HEK293 (cell line): ENCODE results near the gene ERRFI1.

Source experiments
- CTCF ChIA-PET: fragments of 350-600 bp; formaldehyde crosslinking; extraction: SDS; loops from one replicate; lab custom pipeline; 2021; ENCODE audit warnings: antibody characterized with exemption; lab: Yijun Ruan, JAX
- POLR2A ChIA-PET: fragments of 300-600 bp; formaldehyde crosslinking; extraction: SDS; loops from one replicate; lab custom pipeline; 2020; ENCODE audit warnings: antibody characterized with exemption, inconsistent platforms; lab: Yijun Ruan, JAX
- H3K27ac ChIP-seq: fragments of 200-500 bp; sonication (Bioruptor generic); 2 replicates; pipeline ENCODE4 v1.5.1; 2014; ENCODE audit warnings: low read depth, low read length, control low read depth, inconsistent platforms; ENCODE audit errors: extremely low read depth
- H3K36me3 ChIP-seq, 2 experiments: fragments of 200-500 bp in 1 of 2; sonication (Bioruptor generic) in 1 of 2; 1 replicate in 1 of 2; 2 replicates in 1 of 2; pipeline ENCODE4 v1.5.1; 2014 to 2017; ENCODE audit warnings: inconsistent platforms in 2 of 2, low read length in 2 of 2; ENCODE audit not compliant: control insufficient read depth in 2 of 2, insufficient read depth in 1 of 2
- H3K4me1 ChIP-seq: fragments of 200-500 bp; sonication (Bioruptor generic); 2 replicates; pipeline ENCODE4 v1.5.1; 2014; ENCODE audit warnings: mild to moderate bottlenecking, low read length, inconsistent platforms; ENCODE audit not compliant: control insufficient read depth, insufficient read depth
- H3K4me3 ChIP-seq: 2 replicates; pipeline ENCODE4 v1.5.1; 2011; ENCODE audit warnings: low read depth, mild to moderate bottlenecking, control low read depth, low read length, moderate library complexity
- H3K9me3 ChIP-seq: fragments of 200-500 bp; sonication (Bioruptor generic); 2 replicates; pipeline ENCODE4 v1.5.1; 2014; ENCODE audit warnings: low read depth, low read length, inconsistent platforms; ENCODE audit not compliant: control insufficient read depth, insufficient read depth
- BCL11B ChIP-seq: fragments of 450-650 bp; formaldehyde crosslinking; IDR thresholded peaks from 2 replicates; pipeline ENCODE4 v1.5.1; 2016; ENCODE audit warnings: low read depth, missing biosample characterization, missing genetic modification characterization
- FEZF1 ChIP-seq: fragments of 450-650 bp; formaldehyde crosslinking; IDR thresholded peaks from 2 replicates; pipeline ENCODE4 v1.5.1; 2016; ENCODE audit warnings: missing biosample characterization, missing genetic modification characterization
- SETDB1 ChIP-seq: IDR thresholded peaks from one replicate; pipeline ENCODE4 v1.6.1; 2017; ENCODE audit warnings: mild to moderate bottlenecking, low read length, moderate library complexity, mixed read lengths; ENCODE audit not compliant: insufficient read length
- ZNF174 ChIP-seq: fragments of 450-650 bp; formaldehyde crosslinking; IDR thresholded peaks from 2 replicates; pipeline ENCODE4 v1.5.0; 2017; ENCODE audit warnings: missing biosample characterization, mild to moderate bottlenecking, missing genetic modification characterization
- ZNF19 ChIP-seq: fragments of 450-650 bp; formaldehyde crosslinking; IDR thresholded peaks from 2 replicates; pipeline ENCODE4; 2016; ENCODE audit warnings: missing biosample characterization, missing genetic modification characterization, low read depth
- ZNF223 ChIP-seq: fragments of 450-650 bp; formaldehyde crosslinking; IDR thresholded peaks from 2 replicates; pipeline ENCODE4 v1.5.1; 2016; ENCODE audit warnings: missing biosample characterization, missing genetic modification characterization
- ZNF324 ChIP-seq: fragments of 450-650 bp; formaldehyde crosslinking; IDR thresholded peaks from 2 replicates; pipeline ENCODE4 v1.5.1; 2016; ENCODE audit warnings: missing biosample characterization, missing genetic modification characterization
- ZNF501 ChIP-seq: fragments of 450-650 bp; formaldehyde crosslinking; IDR thresholded peaks from 2 replicates; pipeline ENCODE4 v1.5.1; 2016; ENCODE audit warnings: missing biosample characterization, missing genetic modification characterization
- ZNF561 ChIP-seq: fragments of 450-650 bp; IDR thresholded peaks from 2 replicates; pipeline ENCODE4 v1.5.1; 2018; ENCODE audit warnings: missing biosample characterization, missing genetic modification characterization, borderline replicate concordance
- ZNF624 ChIP-seq: fragments of 450-650 bp; formaldehyde crosslinking; IDR thresholded peaks from 2 replicates; pipeline ENCODE4 v1.5.1; 2017; ENCODE audit warnings: missing biosample characterization, missing genetic modification characterization
- ZNF670 ChIP-seq: fragments of 450-650 bp; formaldehyde crosslinking; IDR thresholded peaks from 2 replicates; pipeline ENCODE4 v1.5.1; 2016; ENCODE audit warnings: missing biosample characterization, missing genetic modification characterization, low read depth
- ZNF707 ChIP-seq: fragments of 450-650 bp; formaldehyde crosslinking; IDR thresholded peaks from 2 replicates; pipeline ENCODE4 v1.5.1; 2016; ENCODE audit warnings: missing biosample characterization, missing genetic modification characterization
- ZNF785 ChIP-seq: fragments of 450-650 bp; formaldehyde crosslinking; IDR thresholded peaks from 2 replicates; pipeline ENCODE4 v1.5.1; 2016; ENCODE audit warnings: missing biosample characterization, missing genetic modification characterization
- TF ChIP-seq, protein P1 (sequence below): fragments of 450-650 bp; formaldehyde crosslinking; conservative IDR thresholded peaks from 2 replicates; pipeline ENCODE4 v1.5.1; 2016; ENCODE audit warnings: low read depth, missing biosample characterization, missing genetic modification characterization
- TF ChIP-seq, protein P2 (sequence below): fragments of 450-650 bp; formaldehyde crosslinking; IDR thresholded peaks from 2 replicates; pipeline ENCODE4 v1.5.1; 2017; ENCODE audit warnings: missing biosample characterization, missing genetic modification characterization
- TF ChIP-seq, protein P3 (sequence below): fragments of 450-650 bp; formaldehyde crosslinking; conservative IDR thresholded peaks from 2 replicates; pipeline ENCODE4 v1.5.1; 2016; ENCODE audit warnings: low read depth, missing biosample characterization, missing genetic modification characterization
- TF ChIP-seq, protein P4 (sequence below): fragments of 450-650 bp; formaldehyde crosslinking; IDR thresholded peaks from 2 replicates; pipeline ENCODE4 v1.5.1; 2017; ENCODE audit warnings: missing biosample characterization, missing genetic modification characterization
- TF ChIP-seq, protein P5 (sequence below): fragments of 450-650 bp; formaldehyde crosslinking; IDR thresholded peaks from 2 replicates; pipeline ENCODE4 v1.5.1; 2016; ENCODE audit warnings: missing biosample characterization, missing genetic modification characterization, borderline replicate concordance

The ERRFI1 gene

DNA sequence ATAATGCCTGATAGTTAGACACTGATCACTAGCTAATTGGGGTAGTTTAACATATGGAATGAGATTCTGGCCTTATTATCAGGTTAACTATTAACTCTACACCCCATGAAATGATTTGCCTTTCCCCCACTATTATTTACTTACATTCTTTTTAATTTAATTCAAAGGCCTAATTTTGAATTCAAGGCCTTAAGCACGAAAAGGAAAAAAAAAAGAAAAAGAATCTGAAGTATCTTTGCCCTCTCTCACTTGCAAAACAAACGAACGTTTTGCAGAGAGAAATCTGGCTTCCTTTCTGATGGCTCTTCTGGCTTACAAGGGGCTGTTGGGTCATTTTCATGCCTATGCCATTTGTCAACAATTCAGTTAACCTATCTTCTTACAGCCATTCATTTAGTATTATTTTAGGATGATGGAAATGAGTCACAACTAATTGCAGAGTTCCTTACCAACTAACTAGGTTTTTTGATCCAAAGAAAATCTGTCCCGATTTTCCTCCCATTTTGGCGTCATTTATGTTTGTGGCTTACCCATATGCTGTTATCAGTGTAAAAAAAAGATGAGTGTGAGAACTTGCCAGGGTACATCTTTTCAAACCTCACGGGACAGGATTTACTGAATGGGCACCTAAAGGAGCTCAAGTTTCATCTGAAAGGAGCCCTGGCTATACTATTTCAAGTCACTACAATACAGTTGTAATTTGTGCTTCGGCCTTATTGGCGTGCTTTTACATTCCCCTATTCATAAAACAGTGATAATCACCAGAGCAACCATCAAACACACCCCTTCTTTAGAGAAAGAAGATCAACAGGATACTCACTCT is 1.9 kb upstream of the ERRFI1 start:
- no peak overlapping the region for H3K27ac ChIP-seq
- TF ChIP-seq ZNF19 = no peak
- TF ChIP-seq BCL11B (tag by site-specific recombination) = no peak
- no peak for TF ChIP-seq ZNF223 (tag by site-specific recombination)
- TF ChIP-seq ZNF707 (tag by site-specific recombination) = no peak
- no peak for TF ChIP-seq ZNF785
- TF ChIP-seq, protein P1, sequence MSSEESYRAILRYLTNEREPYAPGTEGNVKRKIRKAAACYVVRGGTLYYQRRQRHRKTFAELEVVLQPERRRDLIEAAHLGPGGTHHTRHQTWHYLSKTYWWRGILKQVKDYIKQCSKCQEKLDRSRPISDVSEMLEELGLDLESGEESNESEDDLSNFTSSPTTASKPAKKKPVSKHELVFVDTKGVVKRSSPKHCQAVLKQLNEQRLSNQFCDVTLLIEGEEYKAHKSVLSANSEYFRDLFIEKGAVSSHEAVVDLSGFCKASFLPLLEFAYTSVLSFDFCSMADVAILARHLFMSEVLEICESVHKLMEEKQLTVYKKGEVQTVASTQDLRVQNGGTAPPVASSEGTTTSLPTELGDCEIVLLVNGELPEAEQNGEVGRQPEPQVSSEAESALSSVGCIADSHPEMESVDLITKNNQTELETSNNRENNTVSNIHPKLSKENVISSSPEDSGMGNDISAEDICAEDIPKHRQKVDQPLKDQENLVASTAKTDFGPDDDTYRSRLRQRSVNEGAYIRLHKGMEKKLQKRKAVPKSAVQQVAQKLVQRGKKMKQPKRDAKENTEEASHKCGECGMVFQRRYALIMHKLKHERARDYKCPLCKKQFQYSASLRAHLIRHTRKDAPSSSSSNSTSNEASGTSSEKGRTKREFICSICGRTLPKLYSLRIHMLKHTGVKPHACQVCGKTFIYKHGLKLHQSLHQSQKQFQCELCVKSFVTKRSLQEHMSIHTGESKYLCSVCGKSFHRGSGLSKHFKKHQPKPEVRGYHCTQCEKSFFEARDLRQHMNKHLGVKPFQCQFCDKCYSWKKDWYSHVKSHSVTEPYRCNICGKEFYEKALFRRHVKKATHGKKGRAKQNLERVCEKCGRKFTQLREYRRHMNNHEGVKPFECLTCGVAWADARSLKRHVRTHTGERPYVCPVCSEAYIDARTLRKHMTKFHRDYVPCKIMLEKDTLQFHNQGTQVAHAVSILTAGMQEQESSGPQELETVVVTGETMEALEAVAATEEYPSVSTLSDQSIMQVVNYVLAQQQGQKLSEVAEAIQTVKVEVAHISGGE (tag by site-specific recombination) = no peak
- TF ChIP-seq, protein P2, sequence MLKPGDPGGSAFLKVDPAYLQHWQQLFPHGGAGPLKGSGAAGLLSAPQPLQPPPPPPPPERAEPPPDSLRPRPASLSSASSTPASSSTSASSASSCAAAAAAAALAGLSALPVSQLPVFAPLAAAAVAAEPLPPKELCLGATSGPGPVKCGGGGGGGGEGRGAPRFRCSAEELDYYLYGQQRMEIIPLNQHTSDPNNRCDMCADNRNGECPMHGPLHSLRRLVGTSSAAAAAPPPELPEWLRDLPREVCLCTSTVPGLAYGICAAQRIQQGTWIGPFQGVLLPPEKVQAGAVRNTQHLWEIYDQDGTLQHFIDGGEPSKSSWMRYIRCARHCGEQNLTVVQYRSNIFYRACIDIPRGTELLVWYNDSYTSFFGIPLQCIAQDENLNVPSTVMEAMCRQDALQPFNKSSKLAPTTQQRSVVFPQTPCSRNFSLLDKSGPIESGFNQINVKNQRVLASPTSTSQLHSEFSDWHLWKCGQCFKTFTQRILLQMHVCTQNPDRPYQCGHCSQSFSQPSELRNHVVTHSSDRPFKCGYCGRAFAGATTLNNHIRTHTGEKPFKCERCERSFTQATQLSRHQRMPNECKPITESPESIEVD = peak; percentile 81
- no peak for TF ChIP-seq ZNF324 (tag by site-specific recombination)
- no peak for TF ChIP-seq ZNF561
- TF ChIP-seq, protein P3, sequence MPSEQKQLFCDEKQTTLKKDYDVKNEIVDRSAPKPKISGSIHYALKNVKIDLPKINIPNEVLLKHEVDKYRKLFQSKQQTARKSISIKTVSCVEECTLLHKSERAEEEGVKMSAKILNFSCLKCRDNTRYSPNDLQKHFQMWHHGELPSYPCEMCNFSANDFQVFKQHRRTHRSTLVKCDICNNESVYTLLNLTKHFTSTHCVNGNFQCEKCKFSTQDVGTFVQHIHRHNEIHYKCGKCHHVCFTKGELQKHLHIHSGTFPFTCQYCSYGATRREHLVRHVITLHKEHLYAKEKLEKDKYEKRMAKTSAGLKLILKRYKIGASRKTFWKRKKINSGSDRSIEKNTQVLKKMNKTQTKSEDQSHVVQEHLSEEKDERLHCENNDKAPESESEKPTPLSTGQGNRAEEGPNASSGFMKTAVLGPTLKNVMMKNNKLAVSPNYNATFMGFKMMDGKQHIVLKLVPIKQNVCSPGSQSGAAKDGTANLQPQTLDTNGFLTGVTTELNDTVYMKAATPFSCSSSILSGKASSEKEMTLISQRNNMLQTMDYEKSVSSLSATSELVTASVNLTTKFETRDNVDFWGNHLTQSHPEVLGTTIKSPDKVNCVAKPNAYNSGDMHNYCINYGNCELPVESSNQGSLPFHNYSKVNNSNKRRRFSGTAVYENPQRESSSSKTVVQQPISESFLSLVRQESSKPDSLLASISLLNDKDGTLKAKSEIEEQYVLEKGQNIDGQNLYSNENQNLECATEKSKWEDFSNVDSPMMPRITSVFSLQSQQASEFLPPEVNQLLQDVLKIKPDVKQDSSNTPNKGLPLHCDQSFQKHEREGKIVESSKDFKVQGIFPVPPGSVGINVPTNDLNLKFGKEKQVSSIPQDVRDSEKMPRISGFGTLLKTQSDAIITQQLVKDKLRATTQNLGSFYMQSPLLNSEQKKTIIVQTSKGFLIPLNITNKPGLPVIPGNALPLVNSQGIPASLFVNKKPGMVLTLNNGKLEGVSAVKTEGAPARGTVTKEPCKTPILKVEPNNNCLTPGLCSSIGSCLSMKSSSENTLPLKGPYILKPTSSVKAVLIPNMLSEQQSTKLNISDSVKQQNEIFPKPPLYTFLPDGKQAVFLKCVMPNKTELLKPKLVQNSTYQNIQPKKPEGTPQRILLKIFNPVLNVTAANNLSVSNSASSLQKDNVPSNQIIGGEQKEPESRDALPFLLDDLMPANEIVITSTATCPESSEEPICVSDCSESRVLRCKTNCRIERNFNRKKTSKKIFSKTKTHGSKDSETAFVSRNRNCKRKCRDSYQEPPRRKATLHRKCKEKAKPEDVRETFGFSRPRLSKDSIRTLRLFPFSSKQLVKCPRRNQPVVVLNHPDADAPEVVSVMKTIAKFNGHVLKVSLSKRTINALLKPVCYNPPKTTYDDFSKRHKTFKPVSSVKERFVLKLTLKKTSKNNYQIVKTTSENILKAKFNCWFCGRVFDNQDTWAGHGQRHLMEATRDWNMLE (tag by site-specific recombination) = no peak
- TF ChIP-seq, protein P4, sequence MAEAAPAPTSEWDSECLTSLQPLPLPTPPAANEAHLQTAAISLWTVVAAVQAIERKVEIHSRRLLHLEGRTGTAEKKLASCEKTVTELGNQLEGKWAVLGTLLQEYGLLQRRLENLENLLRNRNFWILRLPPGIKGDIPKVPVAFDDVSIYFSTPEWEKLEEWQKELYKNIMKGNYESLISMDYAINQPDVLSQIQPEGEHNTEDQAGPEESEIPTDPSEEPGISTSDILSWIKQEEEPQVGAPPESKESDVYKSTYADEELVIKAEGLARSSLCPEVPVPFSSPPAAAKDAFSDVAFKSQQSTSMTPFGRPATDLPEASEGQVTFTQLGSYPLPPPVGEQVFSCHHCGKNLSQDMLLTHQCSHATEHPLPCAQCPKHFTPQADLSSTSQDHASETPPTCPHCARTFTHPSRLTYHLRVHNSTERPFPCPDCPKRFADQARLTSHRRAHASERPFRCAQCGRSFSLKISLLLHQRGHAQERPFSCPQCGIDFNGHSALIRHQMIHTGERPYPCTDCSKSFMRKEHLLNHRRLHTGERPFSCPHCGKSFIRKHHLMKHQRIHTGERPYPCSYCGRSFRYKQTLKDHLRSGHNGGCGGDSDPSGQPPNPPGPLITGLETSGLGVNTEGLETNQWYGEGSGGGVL (tag by site-specific recombination) = no peak
- peak; percentile 49 for TF ChIP-seq FEZF1
- TF ChIP-seq, protein P5, sequence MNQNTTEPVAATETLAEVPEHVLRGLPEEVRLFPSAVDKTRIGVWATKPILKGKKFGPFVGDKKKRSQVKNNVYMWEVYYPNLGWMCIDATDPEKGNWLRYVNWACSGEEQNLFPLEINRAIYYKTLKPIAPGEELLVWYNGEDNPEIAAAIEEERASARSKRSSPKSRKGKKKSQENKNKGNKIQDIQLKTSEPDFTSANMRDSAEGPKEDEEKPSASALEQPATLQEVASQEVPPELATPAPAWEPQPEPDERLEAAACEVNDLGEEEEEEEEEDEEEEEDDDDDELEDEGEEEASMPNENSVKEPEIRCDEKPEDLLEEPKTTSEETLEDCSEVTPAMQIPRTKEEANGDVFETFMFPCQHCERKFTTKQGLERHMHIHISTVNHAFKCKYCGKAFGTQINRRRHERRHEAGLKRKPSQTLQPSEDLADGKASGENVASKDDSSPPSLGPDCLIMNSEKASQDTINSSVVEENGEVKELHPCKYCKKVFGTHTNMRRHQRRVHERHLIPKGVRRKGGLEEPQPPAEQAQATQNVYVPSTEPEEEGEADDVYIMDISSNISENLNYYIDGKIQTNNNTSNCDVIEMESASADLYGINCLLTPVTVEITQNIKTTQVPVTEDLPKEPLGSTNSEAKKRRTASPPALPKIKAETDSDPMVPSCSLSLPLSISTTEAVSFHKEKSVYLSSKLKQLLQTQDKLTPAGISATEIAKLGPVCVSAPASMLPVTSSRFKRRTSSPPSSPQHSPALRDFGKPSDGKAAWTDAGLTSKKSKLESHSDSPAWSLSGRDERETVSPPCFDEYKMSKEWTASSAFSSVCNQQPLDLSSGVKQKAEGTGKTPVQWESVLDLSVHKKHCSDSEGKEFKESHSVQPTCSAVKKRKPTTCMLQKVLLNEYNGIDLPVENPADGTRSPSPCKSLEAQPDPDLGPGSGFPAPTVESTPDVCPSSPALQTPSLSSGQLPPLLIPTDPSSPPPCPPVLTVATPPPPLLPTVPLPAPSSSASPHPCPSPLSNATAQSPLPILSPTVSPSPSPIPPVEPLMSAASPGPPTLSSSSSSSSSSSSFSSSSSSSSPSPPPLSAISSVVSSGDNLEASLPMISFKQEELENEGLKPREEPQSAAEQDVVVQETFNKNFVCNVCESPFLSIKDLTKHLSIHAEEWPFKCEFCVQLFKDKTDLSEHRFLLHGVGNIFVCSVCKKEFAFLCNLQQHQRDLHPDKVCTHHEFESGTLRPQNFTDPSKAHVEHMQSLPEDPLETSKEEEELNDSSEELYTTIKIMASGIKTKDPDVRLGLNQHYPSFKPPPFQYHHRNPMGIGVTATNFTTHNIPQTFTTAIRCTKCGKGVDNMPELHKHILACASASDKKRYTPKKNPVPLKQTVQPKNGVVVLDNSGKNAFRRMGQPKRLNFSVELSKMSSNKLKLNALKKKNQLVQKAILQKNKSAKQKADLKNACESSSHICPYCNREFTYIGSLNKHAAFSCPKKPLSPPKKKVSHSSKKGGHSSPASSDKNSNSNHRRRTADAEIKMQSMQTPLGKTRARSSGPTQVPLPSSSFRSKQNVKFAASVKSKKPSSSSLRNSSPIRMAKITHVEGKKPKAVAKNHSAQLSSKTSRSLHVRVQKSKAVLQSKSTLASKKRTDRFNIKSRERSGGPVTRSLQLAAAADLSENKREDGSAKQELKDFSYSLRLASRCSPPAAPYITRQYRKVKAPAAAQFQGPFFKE = no peak
- TF ChIP-seq SETDB1 = no peak
- TF ChIP-seq ZNF174 = no peak
- TF ChIP-seq ZNF624 (tag by site-specific recombination) = no peak
- TF ChIP-seq ZNF501 (tag by site-specific recombination) = no peak
- TF ChIP-seq ZNF670 (tag by site-specific recombination) = no peak

More for the DNA sequence above, 1.9 kb upstream of the ERRFI1 start:
- H3K4me3 ChIP-seq = no peak overlapping the region
- no peaks in the 10 kb centered on the region for H3K9me3 ChIP-seq
- ChIA-PET POLR2A (interaction anchor here (1.5 to 2.9 kb wide), 2 partner anchors 11 to 170 kb away, joined by 4 to 14 read pairs; no protein-coding TSS in a partner anchor), CTCF (interaction anchor here (0.5 to 3.7 kb wide), 9 partner anchors 11 to 287 kb away, joined by 3 to 30 read pairs (median 6); no protein-coding TSS in a partner anchor)
- no peaks in the 10 kb centered on the region for H3K36me3 ChIP-seq
- peaks cover 23% of the 10 kb centered on the region for H3K4me1 ChIP-seq
